Mammary epithelial cell (primary cell): Measurements from ENCODE around the gene SNAPC3.

ENCODE experiments used
- EZH2 ChIP-seq: IDR thresholded peaks from 2 replicates; pipeline ENCODE4 v1.6.1; 2012; ENCODE audit warnings: low read length, inconsistent platforms, borderline replicate concordance
- TF ChIP-seq, protein P1 (sequence below), 2 donors: IDR thresholded peaks in 1 of 2; conservative IDR thresholded peaks in 1 of 2; 2 replicates each; pipeline ENCODE4 v1.5.1; 2011 to 2012; ENCODE audit warnings: inconsistent platforms in 2 of 2, low read length in 2 of 2, mild to moderate bottlenecking in 2 of 2, control low read depth in 1 of 2, low read depth in 1 of 2; ENCODE audit not compliant: insufficient read depth in 1 of 2; ENCODE audit errors: extremely low read depth in 1 of 2

DNA sequence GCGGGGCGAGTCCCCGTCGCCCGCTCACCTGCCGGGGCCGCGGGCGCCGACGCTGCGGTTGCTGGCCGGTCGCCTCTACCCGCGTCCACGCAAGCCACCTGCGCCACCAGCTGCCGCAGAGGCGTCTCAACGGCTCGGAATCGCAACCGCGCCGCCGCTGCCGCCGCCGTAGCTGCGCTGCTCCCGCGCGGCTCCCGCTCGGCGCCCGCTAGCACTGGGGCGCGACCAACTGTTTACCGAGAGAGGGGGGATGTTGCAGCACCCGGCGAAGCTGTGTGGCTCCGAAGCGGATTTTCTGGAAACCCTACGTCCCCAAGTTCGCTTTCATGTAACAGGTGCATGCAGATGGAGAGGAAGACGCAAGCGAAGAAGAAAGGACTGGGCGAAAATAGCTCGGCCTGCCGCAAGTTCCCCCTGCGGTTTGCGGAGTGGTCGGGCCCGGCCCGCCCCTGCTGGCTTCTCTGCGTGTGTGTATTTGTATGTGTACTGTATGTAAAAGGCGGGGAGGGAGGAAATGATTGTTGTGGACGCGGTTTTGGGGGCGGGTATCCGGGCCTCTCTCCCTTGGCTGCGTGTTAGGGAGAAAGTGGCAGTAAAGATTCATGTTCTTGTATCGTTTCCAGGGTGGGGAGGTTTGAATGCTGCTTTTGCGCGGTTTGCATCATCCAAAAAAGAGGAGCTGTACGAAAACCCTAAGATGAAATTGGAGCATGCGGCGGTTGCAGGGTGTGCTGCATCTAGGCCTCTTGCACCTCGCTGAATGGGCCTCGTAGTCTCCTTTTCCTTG is 88.3 kb downstream of the SNAPC3 start, which contains the start of gene PSIP1:
- TF ChIP-seq, protein P1, sequence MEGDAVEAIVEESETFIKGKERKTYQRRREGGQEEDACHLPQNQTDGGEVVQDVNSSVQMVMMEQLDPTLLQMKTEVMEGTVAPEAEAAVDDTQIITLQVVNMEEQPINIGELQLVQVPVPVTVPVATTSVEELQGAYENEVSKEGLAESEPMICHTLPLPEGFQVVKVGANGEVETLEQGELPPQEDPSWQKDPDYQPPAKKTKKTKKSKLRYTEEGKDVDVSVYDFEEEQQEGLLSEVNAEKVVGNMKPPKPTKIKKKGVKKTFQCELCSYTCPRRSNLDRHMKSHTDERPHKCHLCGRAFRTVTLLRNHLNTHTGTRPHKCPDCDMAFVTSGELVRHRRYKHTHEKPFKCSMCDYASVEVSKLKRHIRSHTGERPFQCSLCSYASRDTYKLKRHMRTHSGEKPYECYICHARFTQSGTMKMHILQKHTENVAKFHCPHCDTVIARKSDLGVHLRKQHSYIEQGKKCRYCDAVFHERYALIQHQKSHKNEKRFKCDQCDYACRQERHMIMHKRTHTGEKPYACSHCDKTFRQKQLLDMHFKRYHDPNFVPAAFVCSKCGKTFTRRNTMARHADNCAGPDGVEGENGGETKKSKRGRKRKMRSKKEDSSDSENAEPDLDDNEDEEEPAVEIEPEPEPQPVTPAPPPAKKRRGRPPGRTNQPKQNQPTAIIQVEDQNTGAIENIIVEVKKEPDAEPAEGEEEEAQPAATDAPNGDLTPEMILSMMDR (conservative IDR thresholded peaks at IDR 0.05 in 1 of 2, IDR thresholded peaks at IDR 0.05 in 1 of 2; ENCODE audit: extremely low read depth in 1 of 2, insufficient read depth in 1 of 2, low read depth in 1 of 2, low read length in 2 of 2) = no peak
- TF ChIP-seq EZH2 = no peak
